Measurements from ENCODE around the gene RPLP1. TPM values are rescaled to one million over a fixed set of nuclear protein-coding genes. Genes with fewer than 3 reads are reported as not detected.
A peak's percentile ranks its signal among the peaks of the same experiment; 100 is the strongest.

RPLP1 gene
- 1,000 to 10,000 TPM; 2,216 to 2,332 TPM for total RNA-seq
- polyA plus RNA-seq, result 2,084 TPM

DNA sequence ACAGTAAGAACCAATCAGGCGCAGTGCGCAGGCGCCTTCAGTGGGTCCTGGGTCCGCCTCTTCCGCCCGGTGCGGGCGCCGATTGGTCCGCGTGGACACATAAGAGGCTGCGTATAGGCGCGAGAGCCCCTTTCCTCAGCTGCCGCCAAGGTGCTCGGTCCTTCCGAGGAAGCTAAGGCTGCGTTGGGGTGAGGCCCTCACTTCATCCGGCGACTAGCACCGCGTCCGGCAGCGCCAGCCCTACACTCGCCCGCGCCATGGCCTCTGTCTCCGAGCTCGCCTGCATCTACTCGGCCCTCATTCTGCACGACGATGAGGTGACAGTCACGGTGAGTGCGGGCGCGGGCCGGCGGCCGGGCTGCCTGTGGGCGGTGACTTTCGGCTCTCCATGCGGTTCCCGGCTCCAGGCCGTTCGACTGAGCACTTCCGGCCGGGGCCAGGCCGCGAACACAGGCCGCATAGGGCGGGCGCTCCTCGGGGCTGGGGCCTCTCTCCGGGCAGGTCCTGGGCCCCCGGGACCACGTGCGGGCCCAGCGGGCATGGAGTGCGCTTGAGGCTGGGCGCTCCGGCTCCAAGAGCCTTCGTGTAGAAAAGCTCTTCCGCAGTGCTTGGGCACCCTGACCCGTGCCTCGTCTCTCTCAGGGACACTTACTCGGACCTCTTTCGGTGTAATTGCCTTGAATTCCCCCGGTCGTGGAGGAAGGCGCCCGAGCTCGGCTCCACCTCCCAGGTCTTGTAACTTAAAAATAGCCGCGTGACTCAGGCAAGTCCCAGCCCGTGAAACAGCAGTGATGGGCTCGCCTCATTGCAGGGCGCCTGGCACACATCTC, at the start of gene RPLP1:
TSS of gene RPLP1 (plus strand) at position 127 of the 830 bp plus-strand sequence. CDS start at position 258, 131 bp downstream.
- peak within 1 kb of the TSS; percentile 59 for H3K4me3 ChIP-seq (ENCODE audit: low read length)
- CTCF ChIA-PET, result interaction anchor here (1.5 to 6.2 kb wide), 3 partner anchors 13 to 39 kb away, joined by 3 to 121 read pairs (median 4); partner anchors contain the start of gene KIF23
- H3K27me3 ChIP-seq (ENCODE audit: insufficient read depth, low read length, poor library complexity, severe bottlenecking), result no peaks in the 10 kb centered on the region
- peaks cover 28% of the 10 kb centered on the region for H3K36me3 ChIP-seq (ENCODE audit: insufficient read depth, low read length)
- peaks cover 0 to 2% of the 10 kb centered on the region in 2 donors for H3K27me3 Mint-ChIP-seq
- POLR2A ChIA-PET, result interaction anchor here (0.7 to 4.4 kb wide), 11 partner anchors 9 to 849 kb away, joined by 3 to 110 read pairs (median 8); partner anchors contain the start of genes GLCE, KIF23 and TLE3
- peak within 1 kb of the TSS; percentile 87 to 99 (median 98) for H3K27ac Mint-ChIP-seq
- no peaks in the 10 kb centered on the region for H3K9me3 ChIP-seq (ENCODE audit: low read length)
- DNase-seq, result peak; percentile 91 to 98 (median 94)
- H3K4me1 ChIP-seq (ENCODE audit: insufficient read depth, low read length), result peaks cover 25% of the 10 kb centered on the region
- H3K9me3 Mint-ChIP-seq, result no peaks in the 10 kb centered on the region
- peaks cover 36 to 48% (median 42%) of the 10 kb centered on the region in 3 donors for H3K4me1 Mint-ChIP-seq
- H3K4me3 Mint-ChIP-seq, result peak within 1 kb of the TSS; percentile 90 to 99 (median 95)
- peak within 1 kb of the TSS; percentile 94 for H3K27ac ChIP-seq (ENCODE audit: low read depth, low read length)
- H3K36me3 Mint-ChIP-seq, result peaks cover 3 to 52% (median 6%) of the 10 kb centered on the region in 3 donors

DNA sequence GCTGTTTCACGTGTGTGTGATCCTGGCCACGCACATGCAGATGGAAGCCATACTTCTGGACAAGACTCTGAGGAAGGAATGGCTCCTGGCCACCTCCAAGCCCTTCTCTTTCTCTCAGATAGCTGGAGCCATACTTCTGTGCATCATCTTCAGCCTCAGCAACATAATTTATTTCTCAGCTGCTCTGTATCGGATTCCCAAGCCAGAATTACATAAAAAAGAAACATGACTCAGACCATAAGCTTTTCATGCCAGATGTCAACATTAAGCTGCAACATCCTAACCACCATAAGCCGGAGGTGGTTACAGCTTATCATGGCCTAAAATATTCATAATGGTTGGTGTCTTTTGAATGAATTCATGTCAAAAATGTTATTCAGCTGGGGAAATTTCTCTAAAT, 49.0 kb upstream of the RPLP1 start:
- Histone ChIP-seq H3K9me3 (ENCODE audit: low read length) (no peaks in the 10 kb centered on the region), H3K4me3 (ENCODE audit: low read length) (no peak overlapping the region), H3K27ac (ENCODE audit: low read depth, low read length) (no peak overlapping the region), H3K27me3 (ENCODE audit: insufficient read depth, low read length, poor library complexity, severe bottlenecking) (no peaks in the 10 kb centered on the region), H3K36me3 (ENCODE audit: insufficient read depth, low read length) (no peaks in the 10 kb centered on the region), H3K4me1 (ENCODE audit: insufficient read depth, low read length) (no peaks in the 10 kb centered on the region)
- Mint-ChIP-seq H3K9me3 (no peaks in the 10 kb centered on the region), H3K36me3 (peaks cover 0 to 3% (median 0%) of the 10 kb centered on the region in 3 donors), H3K27ac (peak overlapping the region in 1 of 8 donors; percentile 51), H3K27me3 (peaks cover 5 to 28% of the 10 kb centered on the region in 2 donors), H3K4me3 (no peak overlapping the region), H3K4me1 (peaks cover 0 to 2% (median 0%) of the 10 kb centered on the region in 3 donors)
- ChIA-PET POLR2A (no interaction called here), CTCF (interaction anchor here (1.2 to 2.0 kb wide), 2 partner anchors 9 to 48 kb away, joined by 3 to 10 read pairs; no protein-coding TSS in a partner anchor)
- no peak for DNase-seq

DNA sequence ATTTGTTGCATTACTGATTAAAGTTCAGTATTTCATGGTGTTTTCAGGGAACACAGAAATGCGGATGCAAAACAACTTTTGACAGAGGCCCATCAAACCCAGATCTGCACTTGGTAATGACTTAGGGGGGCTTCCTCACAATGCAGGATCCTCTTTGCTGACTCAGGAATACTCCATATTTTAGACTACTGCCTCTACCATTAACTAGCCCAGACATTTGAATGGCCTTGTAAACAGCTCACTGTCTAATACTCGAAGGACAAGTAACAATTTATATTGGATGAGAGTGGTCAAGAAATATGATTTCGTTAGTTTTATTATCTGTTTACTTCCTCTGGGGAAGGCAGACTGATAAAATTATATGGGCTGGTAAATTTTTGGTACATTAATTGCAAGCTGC, 47.5 kb upstream of the RPLP1 start:
- no peak overlapping the region for H3K4me3 Mint-ChIP-seq
- H3K9me3 Mint-ChIP-seq, result no peaks in the 10 kb centered on the region
- CTCF ChIA-PET, result interaction anchor here (2.2 kb wide), 1 partner anchor 10 kb away, joined by 5 read pairs; no protein-coding TSS in a partner anchor
- H3K4me3 ChIP-seq (ENCODE audit: low read length), result no peak overlapping the region
- H3K27ac ChIP-seq (ENCODE audit: low read depth, low read length), result no peak overlapping the region
- POLR2A ChIA-PET, result no interaction called here
- no peaks in the 10 kb centered on the region for H3K4me1 Mint-ChIP-seq
- H3K36me3 ChIP-seq (ENCODE audit: insufficient read depth, low read length), result no peaks in the 10 kb centered on the region
- no peaks in the 10 kb centered on the region for H3K4me1 ChIP-seq (ENCODE audit: insufficient read depth, low read length)
- H3K27me3 ChIP-seq (ENCODE audit: insufficient read depth, low read length, poor library complexity, severe bottlenecking), result no peaks in the 10 kb centered on the region
- H3K36me3 Mint-ChIP-seq, result peaks cover 0 to 3% (median 0%) of the 10 kb centered on the region in 3 donors
- no peak for DNase-seq
- H3K27ac Mint-ChIP-seq, result no peak overlapping the region
- H3K27me3 Mint-ChIP-seq, result peaks cover 7 to 28% of the 10 kb centered on the region in 2 donors
- no peaks in the 10 kb centered on the region for H3K9me3 ChIP-seq (ENCODE audit: low read length)

DNA sequence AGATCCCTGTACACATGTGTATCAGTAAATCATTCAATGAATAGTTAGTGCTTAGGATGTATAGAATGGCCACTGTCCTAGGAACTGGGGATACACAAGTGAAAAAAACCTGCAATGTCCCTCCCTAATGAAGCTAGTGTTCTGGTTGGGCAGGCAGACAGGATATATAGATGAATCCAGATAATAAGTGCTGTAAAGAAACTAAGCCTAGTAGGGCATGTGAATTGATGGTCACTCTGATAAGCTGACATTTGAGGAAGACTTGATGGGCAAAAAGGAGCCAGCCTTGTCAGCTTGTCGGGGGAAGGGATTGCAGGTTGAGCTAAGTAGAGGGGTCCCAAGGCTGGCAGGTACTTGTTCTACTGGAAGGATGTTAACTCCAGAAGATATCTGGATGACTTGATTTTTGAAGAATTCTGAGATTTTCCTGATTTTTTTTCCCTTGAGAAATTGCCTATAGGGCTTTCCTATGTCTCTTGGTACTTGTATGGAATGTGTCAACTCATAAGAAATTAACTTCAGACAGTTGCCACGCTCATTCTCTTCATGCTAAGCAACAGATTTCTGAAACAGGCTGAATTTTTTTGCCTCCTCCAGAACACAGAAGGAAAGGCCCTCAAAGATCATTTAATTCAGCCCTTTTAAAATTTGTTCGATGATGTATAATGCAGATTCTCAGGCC, 44.8 kb upstream of the RPLP1 start:
- Mint-ChIP-seq H3K4me1 (no peaks in the 10 kb centered on the region), H3K9me3 (no peaks in the 10 kb centered on the region), H3K4me3 (no peak overlapping the region), H3K27ac (no peak overlapping the region), H3K36me3 (peaks cover 0 to 3% (median 0%) of the 10 kb centered on the region in 3 donors), H3K27me3 (peaks cover 7 to 28% of the 10 kb centered on the region in 2 donors)
- Histone ChIP-seq H3K4me3 (ENCODE audit: low read length) (no peak overlapping the region), H3K36me3 (ENCODE audit: insufficient read depth, low read length) (no peaks in the 10 kb centered on the region), H3K9me3 (ENCODE audit: low read length) (no peaks in the 10 kb centered on the region), H3K27me3 (ENCODE audit: insufficient read depth, low read length, poor library complexity, severe bottlenecking) (no peaks in the 10 kb centered on the region), H3K27ac (ENCODE audit: low read depth, low read length) (no peak overlapping the region), H3K4me1 (ENCODE audit: insufficient read depth, low read length) (no peaks in the 10 kb centered on the region)
- POLR2A ChIA-PET, result no interaction called here
- CTCF ChIA-PET, result interaction anchor here (0.9 to 1.0 kb wide), 2 partner anchors 13 to 14 kb away, joined by 3 read pairs; no protein-coding TSS in a partner anchor
- no peak for DNase-seq

DNA sequence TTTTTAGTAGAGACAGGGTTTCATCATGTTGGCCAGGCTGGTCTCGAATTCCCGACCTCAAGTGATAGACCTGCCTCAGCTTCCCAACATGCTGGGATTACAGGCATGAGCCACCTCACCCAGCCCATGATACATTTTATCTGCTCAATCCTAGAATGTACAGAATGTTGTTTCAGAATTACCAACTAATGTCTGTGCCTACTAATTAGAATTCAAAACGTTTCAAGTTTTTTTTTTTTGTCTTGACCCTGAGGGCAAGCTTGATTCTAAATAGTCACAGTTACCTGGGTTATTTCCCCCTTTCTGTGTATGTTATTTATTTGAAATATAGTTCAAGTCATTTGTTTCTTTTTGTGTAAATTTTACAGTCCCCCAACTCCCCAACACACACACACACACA, 43.8 kb upstream of the RPLP1 start:
- Mint-ChIP-seq H3K4me1 (peaks cover under 1 to 2% (median 2%) of the 10 kb centered on the region in 3 donors), H3K36me3 (peaks cover 0 to 3% (median 0%) of the 10 kb centered on the region in 3 donors), H3K4me3 (no peak overlapping the region), H3K27ac (no peak overlapping the region), H3K27me3 (peaks cover 7 to 21% of the 10 kb centered on the region in 2 donors), H3K9me3 (no peaks in the 10 kb centered on the region)
- Histone ChIP-seq H3K27me3 (ENCODE audit: insufficient read depth, low read length, poor library complexity, severe bottlenecking) (no peaks in the 10 kb centered on the region), H3K27ac (ENCODE audit: low read depth, low read length) (no peak overlapping the region), H3K4me3 (ENCODE audit: low read length) (no peak overlapping the region), H3K36me3 (ENCODE audit: insufficient read depth, low read length) (no peaks in the 10 kb centered on the region), H3K9me3 (ENCODE audit: low read length) (no peaks in the 10 kb centered on the region), H3K4me1 (ENCODE audit: insufficient read depth, low read length) (no peaks in the 10 kb centered on the region)
- no peak for DNase-seq
- POLR2A ChIA-PET, result no interaction called here
- CTCF ChIA-PET, result interaction anchor here (1.0 kb wide), 1 partner anchor 14 kb away, joined by 3 read pairs; no protein-coding TSS in a partner anchor

DNA sequence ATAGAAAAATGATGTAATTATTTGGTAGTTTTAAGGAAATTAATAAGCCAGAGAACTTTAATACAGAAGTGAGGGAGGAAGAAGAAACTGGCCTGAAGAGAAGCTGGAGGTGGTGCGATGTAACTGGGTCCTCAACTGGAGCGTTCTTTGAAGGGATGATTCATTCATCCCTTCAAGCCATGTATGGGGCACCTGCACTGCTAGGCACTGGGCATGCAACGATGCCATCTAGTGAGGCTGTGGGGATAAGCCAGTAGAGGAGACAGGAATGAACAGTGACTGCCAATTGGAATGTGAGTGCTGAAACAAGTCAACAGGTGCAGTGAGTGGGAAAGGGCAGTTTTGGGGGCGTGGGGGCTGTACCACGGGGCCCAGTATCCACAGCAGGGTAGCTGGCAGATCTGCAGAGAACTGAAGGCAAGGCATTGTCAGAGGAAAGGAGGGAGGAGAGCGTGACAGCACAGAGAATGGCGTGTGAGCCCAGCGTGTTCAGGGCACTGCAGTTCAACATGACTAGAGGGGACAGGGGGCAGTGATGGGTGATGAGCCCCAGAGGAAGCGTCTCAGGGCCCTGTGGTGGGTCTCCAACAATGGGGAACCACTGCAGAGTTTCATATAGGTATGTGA, 42.3 kb upstream of the RPLP1 start:
- Mint-ChIP-seq H3K27ac (no peak overlapping the region), H3K4me3 (no peak overlapping the region), H3K27me3 (peaks cover 8 to 16% of the 10 kb centered on the region in 2 donors), H3K9me3 (no peaks in the 10 kb centered on the region), H3K36me3 (peaks cover 0 to 3% (median 0%) of the 10 kb centered on the region in 3 donors), H3K4me1 (peaks cover 8 to 13% (median 13%) of the 10 kb centered on the region in 3 donors)
- Histone ChIP-seq H3K27me3 (ENCODE audit: insufficient read depth, low read length, poor library complexity, severe bottlenecking) (no peaks in the 10 kb centered on the region), H3K36me3 (ENCODE audit: insufficient read depth, low read length) (no peaks in the 10 kb centered on the region), H3K27ac (ENCODE audit: low read depth, low read length) (no peak overlapping the region), H3K4me3 (ENCODE audit: low read length) (no peak overlapping the region), H3K4me1 (ENCODE audit: insufficient read depth, low read length) (peaks cover 6% of the 10 kb centered on the region), H3K9me3 (ENCODE audit: low read length) (no peaks in the 10 kb centered on the region)
- no peak for DNase-seq
- ChIA-PET POLR2A (no interaction called here), CTCF (interaction anchor here (1.8 kb wide), 1 partner anchor 52 kb away, joined by 6 read pairs; no protein-coding TSS in a partner anchor)

DNA sequence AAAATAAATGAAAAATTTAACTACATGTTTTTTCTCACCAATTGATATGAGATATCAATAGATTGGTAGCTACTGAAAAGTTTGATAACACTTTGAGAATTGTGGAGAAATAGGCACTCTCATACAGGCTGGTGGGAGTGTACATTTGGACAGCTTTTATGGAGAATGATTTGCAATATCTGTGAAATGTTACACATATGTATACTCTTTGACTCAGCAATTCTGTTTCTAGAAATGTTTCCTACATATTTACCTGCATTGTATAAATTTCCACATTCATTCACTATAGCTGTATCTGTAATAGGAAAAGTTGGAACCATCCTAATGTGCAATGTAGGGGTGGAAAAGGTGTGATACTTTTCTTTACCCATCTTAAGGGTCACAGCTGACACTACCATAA, 40.3 kb upstream of the RPLP1 start:
- H3K36me3 Mint-ChIP-seq, result peaks cover 0 to 3% (median 0%) of the 10 kb centered on the region in 3 donors
- no peak for DNase-seq
- peaks cover 8 to 17% (median 15%) of the 10 kb centered on the region in 3 donors for H3K4me1 Mint-ChIP-seq

More for the DNA sequence above, 40.3 kb upstream of the RPLP1 start:
- ChIA-PET POLR2A (no interaction called here), CTCF (interaction anchor here (1.4 to 1.8 kb wide), 2 partner anchors 17 to 51 kb away, joined by 3 to 6 read pairs; no protein-coding TSS in a partner anchor)
- H3K27ac Mint-ChIP-seq, result no peak overlapping the region
- Histone ChIP-seq H3K27ac (ENCODE audit: low read depth, low read length) (no peak overlapping the region), H3K4me3 (ENCODE audit: low read length) (no peak overlapping the region), H3K9me3 (ENCODE audit: low read length) (no peaks in the 10 kb centered on the region), H3K4me1 (ENCODE audit: insufficient read depth, low read length) (peaks cover 6% of the 10 kb centered on the region), H3K27me3 (ENCODE audit: insufficient read depth, low read length, poor library complexity, severe bottlenecking) (no peaks in the 10 kb centered on the region), H3K36me3 (ENCODE audit: insufficient read depth, low read length) (no peaks in the 10 kb centered on the region)
- H3K4me3 Mint-ChIP-seq, result peak overlapping the region in 1 of 7 donors; percentile 65
- peaks cover 11 to 14% of the 10 kb centered on the region in 2 donors for H3K27me3 Mint-ChIP-seq
- H3K9me3 Mint-ChIP-seq, result no peaks in the 10 kb centered on the region

Data from CD8-positive, alpha-beta memory T cell (primary cell).